HepG2 (cell line): ENCODE measurements around the gene PPP2R1B.
"Not testable (repeated sequence)": the region's sequence is repeated elsewhere in the genome, so short reads cannot be mapped to it uniquely, and the experiment has no call there.

Experiments
- BHLHE40 ChIP-seq: IDR thresholded peaks from 2 replicates; pipeline ENCODE4 v1.6.1; 2011; ENCODE audit warnings: low read length, improper control_type of control experiment
- YY1 ChIP-seq: IDR thresholded peaks from 2 replicates; pipeline ENCODE4 v1.6.1; 2011; ENCODE audit warnings: low read length, low read depth, moderate library complexity, mild to moderate bottlenecking; ENCODE audit not compliant: insufficient read depth, insufficient replicate concordance

DNA sequence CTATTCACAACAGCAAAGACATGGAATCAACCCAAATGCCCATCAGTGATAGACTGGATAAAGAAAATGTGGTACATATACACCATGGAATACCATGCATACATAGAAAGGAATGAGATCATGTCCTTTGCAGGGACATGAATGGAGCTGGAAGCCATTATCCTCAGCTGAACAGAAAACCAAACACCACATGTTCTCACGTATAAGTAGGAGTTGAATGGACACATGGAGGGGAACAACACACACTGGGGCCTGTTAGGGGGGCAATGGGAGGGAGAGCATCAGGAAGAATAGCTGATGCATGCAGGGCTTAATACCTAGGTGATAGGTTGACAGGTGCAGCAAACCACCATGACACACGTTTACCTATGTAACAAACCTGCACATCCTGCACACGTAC is 48.5 kb downstream of the PPP2R1B start:
- not testable (repeated sequence) for TF ChIP-seq YY1, BHLHE40
